Measurements from ENCODE around the gene RNF151.

RNF151 gene

DNA sequence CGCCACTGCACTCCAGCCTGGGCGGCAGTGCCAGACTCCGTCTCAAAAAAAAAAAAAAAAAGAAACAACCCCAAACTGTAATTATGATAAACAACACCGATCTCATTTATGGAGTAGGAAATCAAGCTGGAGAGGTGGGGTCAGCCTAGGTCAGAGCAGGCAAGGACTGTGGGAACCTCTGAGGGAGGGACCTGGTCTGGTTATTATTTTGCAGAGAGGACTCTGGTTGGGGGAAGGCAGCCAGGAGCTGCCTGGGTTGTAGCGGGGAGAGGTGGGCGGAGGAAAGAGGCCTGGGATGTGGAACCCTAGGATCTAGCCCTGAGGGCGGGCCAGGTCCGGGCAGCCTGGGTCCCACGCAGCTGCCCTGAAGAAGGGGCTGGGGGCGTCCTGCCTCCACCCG is 37.6 kb upstream of the RNF151 start:
- peak; percentile 78 for ATAC-seq
- TF ChIP-seq OSR1 (CRISPR knock-in tag; IDR thresholded peaks at IDR 0.05) (no peak), GLIS3 (CRISPR knock-in tag; IDR thresholded peaks at IDR 0.05) (no peak), BACH2 (CRISPR knock-in tag; IDR thresholded peaks at IDR 0.05; ENCODE audit: borderline replicate concordance) (no peak), ZFP30 (CRISPR knock-in tag; IDR thresholded peaks at IDR 0.05) (no peak), RARB (CRISPR knock-in tag; IDR thresholded peaks at IDR 0.05) (no peak), ISL1 (CRISPR knock-in tag; IDR thresholded peaks at IDR 0.05) (no peak), CSDC2 (CRISPR knock-in tag; IDR thresholded peaks at IDR 0.05) (no peak), SNAI2 (CRISPR knock-in tag; IDR thresholded peaks at IDR 0.05) (no peak), ZNF70 (CRISPR knock-in tag; IDR thresholded peaks at IDR 0.05) (no peak)
- TF ChIP-seq, protein P1, sequence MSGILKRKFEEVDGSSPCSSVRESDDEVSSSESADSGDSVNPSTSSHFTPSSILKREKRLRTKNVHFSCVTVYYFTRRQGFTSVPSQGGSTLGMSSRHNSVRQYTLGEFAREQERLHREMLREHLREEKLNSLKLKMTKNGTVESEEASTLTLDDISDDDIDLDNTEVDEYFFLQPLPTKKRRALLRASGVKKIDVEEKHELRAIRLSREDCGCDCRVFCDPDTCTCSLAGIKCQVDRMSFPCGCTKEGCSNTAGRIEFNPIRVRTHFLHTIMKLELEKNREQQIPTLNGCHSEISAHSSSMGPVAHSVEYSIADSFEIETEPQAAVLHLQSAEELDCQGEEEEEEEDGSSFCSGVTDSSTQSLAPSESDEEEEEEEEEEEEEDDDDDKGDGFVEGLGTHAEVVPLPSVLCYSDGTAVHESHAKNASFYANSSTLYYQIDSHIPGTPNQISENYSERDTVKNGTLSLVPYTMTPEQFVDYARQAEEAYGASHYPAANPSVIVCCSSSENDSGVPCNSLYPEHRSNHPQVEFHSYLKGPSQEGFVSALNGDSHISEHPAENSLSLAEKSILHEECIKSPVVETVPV (CRISPR knock-in tag; IDR thresholded peaks at IDR 0.05): no peak
- TF ChIP-seq, protein P2, sequence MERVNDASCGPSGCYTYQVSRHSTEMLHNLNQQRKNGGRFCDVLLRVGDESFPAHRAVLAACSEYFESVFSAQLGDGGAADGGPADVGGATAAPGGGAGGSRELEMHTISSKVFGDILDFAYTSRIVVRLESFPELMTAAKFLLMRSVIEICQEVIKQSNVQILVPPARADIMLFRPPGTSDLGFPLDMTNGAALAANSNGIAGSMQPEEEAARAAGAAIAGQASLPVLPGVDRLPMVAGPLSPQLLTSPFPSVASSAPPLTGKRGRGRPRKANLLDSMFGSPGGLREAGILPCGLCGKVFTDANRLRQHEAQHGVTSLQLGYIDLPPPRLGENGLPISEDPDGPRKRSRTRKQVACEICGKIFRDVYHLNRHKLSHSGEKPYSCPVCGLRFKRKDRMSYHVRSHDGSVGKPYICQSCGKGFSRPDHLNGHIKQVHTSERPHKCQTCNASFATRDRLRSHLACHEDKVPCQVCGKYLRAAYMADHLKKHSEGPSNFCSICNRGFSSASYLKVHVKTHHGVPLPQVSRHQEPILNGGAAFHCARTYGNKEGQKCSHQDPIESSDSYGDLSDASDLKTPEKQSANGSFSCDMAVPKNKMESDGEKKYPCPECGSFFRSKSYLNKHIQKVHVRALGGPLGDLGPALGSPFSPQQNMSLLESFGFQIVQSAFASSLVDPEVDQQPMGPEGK (CRISPR knock-in tag; IDR thresholded peaks at IDR 0.05; ENCODE audit: borderline replicate concordance): no peak

DNA sequence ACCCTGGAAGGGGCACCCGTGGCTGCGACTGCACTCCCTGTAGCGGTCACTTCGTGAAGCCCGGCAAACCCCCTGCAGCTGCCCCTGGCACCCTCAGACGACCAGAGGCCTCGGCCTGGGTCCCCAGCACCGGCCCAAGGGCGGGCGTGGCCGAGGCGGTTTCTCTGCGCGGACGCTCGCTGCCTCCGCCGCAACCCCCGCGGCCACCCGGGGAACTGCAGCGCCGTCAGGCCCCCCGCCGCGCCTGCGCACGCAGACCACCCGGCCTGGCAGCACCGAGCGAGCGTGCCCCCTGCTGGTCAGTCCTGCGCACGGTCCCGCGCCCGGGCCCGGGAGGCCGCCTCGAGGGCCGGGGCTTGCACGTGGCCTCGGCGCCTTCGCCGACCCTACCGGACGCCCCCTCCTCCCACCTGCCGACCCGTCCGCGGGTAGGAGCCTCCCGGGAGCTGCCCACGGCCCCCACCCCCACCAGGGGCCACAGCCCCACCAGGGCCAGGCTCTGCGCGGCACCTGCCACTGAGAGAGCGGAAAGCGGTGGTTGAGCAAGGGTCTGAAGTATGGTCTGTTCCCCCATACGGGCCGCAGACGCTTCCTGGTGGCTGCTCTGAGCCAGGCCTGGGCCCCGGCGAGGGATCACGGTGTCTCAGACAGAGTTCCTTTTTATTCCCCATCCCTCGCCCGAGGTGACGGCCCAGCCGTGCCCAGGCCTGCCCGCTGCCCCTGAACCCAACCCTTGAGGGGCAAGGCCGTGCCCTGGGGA is 36.9 kb upstream of the RNF151 start:
- peak; percentile 92 for ATAC-seq
- TF ChIP-seq ESRRG (CRISPR knock-in tag; IDR thresholded peaks at IDR 0.05) (no peak), ZNF565 (CRISPR knock-in tag; conservative IDR thresholded peaks at IDR 0.05; ENCODE audit: low read depth) (no peak), TOX (CRISPR knock-in tag; IDR thresholded peaks at IDR 0.05; ENCODE audit: borderline replicate concordance) (no peak), ZNF70 (CRISPR knock-in tag; IDR thresholded peaks at IDR 0.05) (no peak), ZFP30 (CRISPR knock-in tag; IDR thresholded peaks at IDR 0.05) (no peak), CSDC2 (CRISPR knock-in tag; IDR thresholded peaks at IDR 0.05) (no peak), ISL1 (CRISPR knock-in tag; IDR thresholded peaks at IDR 0.05) (no peak), ARNTL (CRISPR knock-in tag; IDR thresholded peaks at IDR 0.05; ENCODE audit: borderline replicate concordance, low read depth) (no peak), SNAI2 (CRISPR knock-in tag; IDR thresholded peaks at IDR 0.05) (no peak), GLIS3 (CRISPR knock-in tag; IDR thresholded peaks at IDR 0.05) (no peak), PPARA (CRISPR knock-in tag; IDR thresholded peaks at IDR 0.05; ENCODE audit: borderline replicate concordance) (no peak), ZFP3 (CRISPR knock-in tag; IDR thresholded peaks at IDR 0.05) (no peak), BACH2 (CRISPR knock-in tag; IDR thresholded peaks at IDR 0.05; ENCODE audit: borderline replicate concordance) (no peak)
- TF ChIP-seq, protein P1 (CRISPR knock-in tag; IDR thresholded peaks at IDR 0.05): no peak
- TF ChIP-seq, protein P3, sequence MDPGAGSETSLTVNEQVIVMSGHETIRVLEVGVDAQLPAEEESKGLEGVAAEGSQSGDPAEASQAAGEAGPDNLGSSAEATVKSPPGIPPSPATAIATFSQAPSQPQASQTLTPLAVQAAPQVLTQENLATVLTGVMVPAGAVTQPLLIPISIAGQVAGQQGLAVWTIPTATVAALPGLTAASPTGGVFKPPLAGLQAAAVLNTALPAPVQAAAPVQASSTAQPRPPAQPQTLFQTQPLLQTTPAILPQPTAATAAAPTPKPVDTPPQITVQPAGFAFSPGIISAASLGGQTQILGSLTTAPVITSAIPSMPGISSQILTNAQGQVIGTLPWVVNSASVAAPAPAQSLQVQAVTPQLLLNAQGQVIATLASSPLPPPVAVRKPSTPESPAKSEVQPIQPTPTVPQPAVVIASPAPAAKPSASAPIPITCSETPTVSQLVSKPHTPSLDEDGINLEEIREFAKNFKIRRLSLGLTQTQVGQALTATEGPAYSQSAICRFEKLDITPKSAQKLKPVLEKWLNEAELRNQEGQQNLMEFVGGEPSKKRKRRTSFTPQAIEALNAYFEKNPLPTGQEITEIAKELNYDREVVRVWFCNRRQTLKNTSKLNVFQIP (CRISPR knock-in tag; IDR thresholded peaks at IDR 0.05; ENCODE audit: borderline replicate concordance, low read depth): no peak
- TF ChIP-seq, protein P4, sequence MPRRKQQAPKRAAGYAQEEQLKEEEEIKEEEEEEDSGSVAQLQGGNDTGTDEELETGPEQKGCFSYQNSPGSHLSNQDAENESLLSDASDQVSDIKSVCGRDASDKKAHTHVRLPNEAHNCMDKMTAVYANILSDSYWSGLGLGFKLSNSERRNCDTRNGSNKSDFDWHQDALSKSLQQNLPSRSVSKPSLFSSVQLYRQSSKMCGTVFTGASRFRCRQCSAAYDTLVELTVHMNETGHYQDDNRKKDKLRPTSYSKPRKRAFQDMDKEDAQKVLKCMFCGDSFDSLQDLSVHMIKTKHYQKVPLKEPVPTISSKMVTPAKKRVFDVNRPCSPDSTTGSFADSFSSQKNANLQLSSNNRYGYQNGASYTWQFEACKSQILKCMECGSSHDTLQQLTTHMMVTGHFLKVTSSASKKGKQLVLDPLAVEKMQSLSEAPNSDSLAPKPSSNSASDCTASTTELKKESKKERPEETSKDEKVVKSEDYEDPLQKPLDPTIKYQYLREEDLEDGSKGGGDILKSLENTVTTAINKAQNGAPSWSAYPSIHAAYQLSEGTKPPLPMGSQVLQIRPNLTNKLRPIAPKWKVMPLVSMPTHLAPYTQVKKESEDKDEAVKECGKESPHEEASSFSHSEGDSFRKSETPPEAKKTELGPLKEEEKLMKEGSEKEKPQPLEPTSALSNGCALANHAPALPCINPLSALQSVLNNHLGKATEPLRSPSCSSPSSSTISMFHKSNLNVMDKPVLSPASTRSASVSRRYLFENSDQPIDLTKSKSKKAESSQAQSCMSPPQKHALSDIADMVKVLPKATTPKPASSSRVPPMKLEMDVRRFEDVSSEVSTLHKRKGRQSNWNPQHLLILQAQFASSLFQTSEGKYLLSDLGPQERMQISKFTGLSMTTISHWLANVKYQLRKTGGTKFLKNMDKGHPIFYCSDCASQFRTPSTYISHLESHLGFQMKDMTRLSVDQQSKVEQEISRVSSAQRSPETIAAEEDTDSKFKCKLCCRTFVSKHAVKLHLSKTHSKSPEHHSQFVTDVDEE (CRISPR knock-in tag; IDR thresholded peaks at IDR 0.05): no peak
- TF ChIP-seq, protein P5, sequence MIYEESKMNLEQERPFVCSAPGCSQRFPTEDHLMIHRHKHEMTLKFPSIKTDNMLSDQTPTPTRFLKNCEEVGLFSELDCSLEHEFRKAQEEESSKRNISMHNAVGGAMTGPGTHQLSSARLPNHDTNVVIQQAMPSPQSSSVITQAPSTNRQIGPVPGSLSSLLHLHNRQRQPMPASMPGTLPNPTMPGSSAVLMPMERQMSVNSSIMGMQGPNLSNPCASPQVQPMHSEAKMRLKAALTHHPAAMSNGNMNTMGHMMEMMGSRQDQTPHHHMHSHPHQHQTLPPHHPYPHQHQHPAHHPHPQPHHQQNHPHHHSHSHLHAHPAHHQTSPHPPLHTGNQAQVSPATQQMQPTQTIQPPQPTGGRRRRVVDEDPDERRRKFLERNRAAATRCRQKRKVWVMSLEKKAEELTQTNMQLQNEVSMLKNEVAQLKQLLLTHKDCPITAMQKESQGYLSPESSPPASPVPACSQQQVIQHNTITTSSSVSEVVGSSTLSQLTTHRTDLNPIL (CRISPR knock-in tag; IDR thresholded peaks at IDR 0.05; ENCODE audit: low read depth): no peak
- TF ChIP-seq, protein P2 (CRISPR knock-in tag; IDR thresholded peaks at IDR 0.05; ENCODE audit: borderline replicate concordance): no peak

All from SK-N-SH treated with all-trans-retinoic acid at 6 μM for 48 hours (cell line).